Measurements from ENCODE around the gene JUNB. TPM values are rescaled to one million over a fixed set of nuclear protein-coding genes. Genes with fewer than 3 reads are reported as not detected.
A peak's percentile ranks its signal among the peaks of the same experiment; 100 is the strongest.

The JUNB gene
- polyA plus RNA-seq, 1 donor (not counting 4 experiments of a cell fraction or from before 2014, with no cell fraction given), result 40.8 TPM

- Histone ChIP-seq H3K4me3 (ENCODE audit: control insufficient read depth in 2 of 3, extremely low read depth in 1 of 3, insufficient read depth in 2 of 3, low read depth in 1 of 3, low read length in 3 of 3) (no peak overlapping the region), H3K9me1 (ENCODE audit: control insufficient read depth, extremely low read depth, insufficient read depth, low read length) (no peaks in the 10 kb centered on the region), H3K27ac (ENCODE audit: control insufficient read depth, insufficient read depth, low read length) (peak overlapping the region; percentile 81), H3K27me3 (ENCODE audit: control insufficient read depth, extremely low read depth, insufficient read depth, low read length) (no peaks in the 10 kb centered on the region), H3K79me2 (ENCODE audit: control insufficient read depth, insufficient read depth, low read length) (no peaks in the 10 kb centered on the region), H3K9ac (ENCODE audit: control insufficient read depth, extremely low read depth, insufficient read depth, low read length) (peak overlapping the region; percentile 71), H3K4me2 (ENCODE audit: control insufficient read depth, extremely low read depth, insufficient read depth, low read depth, low read length) (peak overlapping the region; percentile 46), H3K4me1 (ENCODE audit: control insufficient read depth, extremely low read depth, insufficient read depth, low read length) (peaks cover 68% of the 10 kb centered on the region), H4K20me1 (ENCODE audit: control insufficient read depth, extremely low read depth, insufficient read depth, low read length) (no peaks in the 10 kb centered on the region), H3K36me3 (ENCODE audit: control insufficient read depth in 2 of 2, extremely low read depth in 1 of 2, insufficient read depth in 2 of 2, low read length in 2 of 2) (no peaks in the 10 kb centered on the region), H3K9me3 (ENCODE audit: control insufficient read depth, low read depth, low read length) (no peaks in the 10 kb centered on the region), H2AFZ (ENCODE audit: control insufficient read depth, low read length) (no peak overlapping the region)
- no peak for FAIRE-seq
- no peak for TF ChIP-seq EZH2 (IDR thresholded peaks at IDR 0.05; ENCODE audit: low read length)
- TF ChIP-seq CTCF (optimal IDR thresholded peaks at IDR 0.05 in 1 of 3, IDR thresholded peaks at IDR 0.05 in 1 of 3, conservative IDR thresholded peaks at IDR 0.05 in 1 of 3; ENCODE audit: extremely low read depth in 1 of 3, insufficient read depth in 2 of 3, low read length in 3 of 3), result no peak
- dilution Hi-C loops (cut with MboI; ENCODE audit: extremely low pct_ligation_motif_present, low sequenced_read_pairs), result no loop called here
- no peak for DNase-seq (ENCODE audit: low read depth, low spot score)
Observed at GRCh38 chr19:12784871-12785430, 6.3 kb upstream of the JUNB start.

GRCh38 chr19:12785431-12786031 lies 5.8 kb upstream of the JUNB start:
- Histone ChIP-seq H3K9me3 (ENCODE audit: control insufficient read depth, low read depth, low read length) (no peaks in the 10 kb centered on the region), H3K27ac (ENCODE audit: control insufficient read depth, insufficient read depth, low read length) (peak overlapping the region; percentile 81), H3K4me3 (ENCODE audit: control insufficient read depth in 2 of 3, extremely low read depth in 1 of 3, insufficient read depth in 2 of 3, low read depth in 1 of 3, low read length in 3 of 3) (no peak overlapping the region), H3K36me3 (ENCODE audit: control insufficient read depth in 2 of 2, extremely low read depth in 1 of 2, insufficient read depth in 2 of 2, low read length in 2 of 2) (no peaks in the 10 kb centered on the region), H3K9me1 (ENCODE audit: control insufficient read depth, extremely low read depth, insufficient read depth, low read length) (no peaks in the 10 kb centered on the region), H3K4me2 (ENCODE audit: control insufficient read depth, extremely low read depth, insufficient read depth, low read depth, low read length) (peak overlapping the region; percentile 46), H3K9ac (ENCODE audit: control insufficient read depth, extremely low read depth, insufficient read depth, low read length) (peak overlapping the region; percentile 63), H4K20me1 (ENCODE audit: control insufficient read depth, extremely low read depth, insufficient read depth, low read length) (no peaks in the 10 kb centered on the region), H2AFZ (ENCODE audit: control insufficient read depth, low read length) (peak overlapping the region; percentile 11), H3K4me1 (ENCODE audit: control insufficient read depth, extremely low read depth, insufficient read depth, low read length) (peaks cover 70% of the 10 kb centered on the region), H3K79me2 (ENCODE audit: control insufficient read depth, insufficient read depth, low read length) (no peaks in the 10 kb centered on the region), H3K27me3 (ENCODE audit: control insufficient read depth, extremely low read depth, insufficient read depth, low read length) (no peaks in the 10 kb centered on the region)
- dilution Hi-C loops (cut with MboI; ENCODE audit: extremely low pct_ligation_motif_present, low sequenced_read_pairs), result no loop called here
- TF ChIP-seq CTCF (optimal IDR thresholded peaks at IDR 0.05 in 1 of 3, IDR thresholded peaks at IDR 0.05 in 1 of 3, conservative IDR thresholded peaks at IDR 0.05 in 1 of 3; ENCODE audit: extremely low read depth in 1 of 3, insufficient read depth in 2 of 3, low read length in 3 of 3), result no peak
- DNase-seq (ENCODE audit: low read depth, low spot score), result no peak
- FAIRE-seq, result no peak

Measured in keratinocyte (primary cell).